GM12801 (cell line): ENCODE data around the gene ENKD1.

Experiments used
- CTCF ChIP-seq: IDR thresholded peaks from one replicate; pipeline ENCODE4 v1.5.1; 2011; ENCODE audit warnings: control low read depth; ENCODE audit not compliant: insufficient read length; ENCODE audit errors: extremely low read depth

The ENKD1 gene

GRCh38 chr16:67656344-67657016 is 10.1 kb downstream of the ENKD1 start:
- no peak for TF ChIP-seq CTCF

- TF ChIP-seq CTCF: no peak
Observed at GRCh38 chr16:67655363-67655762, 11.2 kb downstream of the ENKD1 start.

- TF ChIP-seq CTCF: no peak
Observed at GRCh38 chr16:67654403-67654911, 12.1 kb downstream of the ENKD1 start.

GRCh38 chr16:67653789-67654402 is 12.7 kb downstream of the ENKD1 start:
- no peak for TF ChIP-seq CTCF

GRCh38 chr16:67653128-67653788 is 13.3 kb downstream of the ENKD1 start:
- no peak for TF ChIP-seq CTCF

GRCh38 chr16:67652578-67653127 is 13.9 kb downstream of the ENKD1 start:
- TF ChIP-seq CTCF: no peak

- TF ChIP-seq CTCF: no peak
Observed at GRCh38 chr16:67651847-67652246, 14.7 kb downstream of the ENKD1 start.
